ENCODE results near the gene RNASET2. TPM values are rescaled to one million over a fixed set of nuclear protein-coding genes. Genes with fewer than 3 reads are reported as not detected.

RNASET2 gene
- total RNA-seq = 178 TPM

DNA sequence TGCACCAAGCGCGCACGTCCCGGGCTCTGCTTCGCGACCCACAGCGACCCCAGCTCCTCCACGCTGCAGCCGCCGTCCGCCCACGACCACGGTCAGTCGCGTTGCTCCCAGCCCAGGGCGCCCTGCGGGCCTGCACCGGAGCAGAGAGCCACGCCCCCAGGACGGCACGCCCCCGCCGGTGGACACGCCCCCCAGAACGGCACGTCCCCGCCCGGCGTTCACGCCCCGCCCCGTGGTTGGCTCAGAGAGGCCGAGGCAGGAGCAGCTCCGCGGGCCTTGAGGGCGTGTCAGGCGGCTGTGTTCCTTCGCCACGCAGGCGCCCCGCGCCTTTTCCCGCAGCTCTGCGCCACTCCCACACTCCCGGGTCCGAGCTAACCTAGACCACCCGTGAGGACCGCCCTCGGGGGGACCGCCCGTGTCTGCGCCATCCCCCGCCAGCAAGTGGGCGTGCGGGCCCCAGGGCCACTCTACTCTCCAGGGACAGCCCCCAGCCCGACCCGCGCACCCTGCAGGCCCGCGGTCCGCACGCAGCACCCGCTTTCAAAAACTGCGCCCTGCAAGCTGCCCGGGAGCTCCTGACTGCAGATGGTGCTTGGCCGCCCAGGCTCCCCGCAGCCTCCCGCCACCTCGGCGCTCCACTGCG lies at the start of gene RNASET2:
Gene RNASET2, minus strand, starts transcription at position 107 of the 643 bp plus-strand sequence. CDS start 368 bp downstream, outside the sequence.
- Histone ChIP-seq H3K9me3 (ENCODE audit: low read depth, low read length) (no peaks in the 10 kb centered on the region), H3K4me1 (ENCODE audit: insufficient read depth, low read length) (peaks cover 77% of the 10 kb centered on the region), H3K4me3 (ENCODE audit: low read length) (peak within 1 kb of the TSS; percentile 95), H3K27me3 (ENCODE audit: insufficient read depth, low read length) (no peaks in the 10 kb centered on the region)

GRCh38 chr6:167005350-167006159 lies 49.2 kb upstream of the RNASET2 start:
- Histone ChIP-seq H3K4me1 (ENCODE audit: insufficient read depth, low read length) (peaks cover 11% of the 10 kb centered on the region), H3K27me3 (ENCODE audit: insufficient read depth, low read length) (no peaks in the 10 kb centered on the region), H3K4me3 (ENCODE audit: low read length) (no peak overlapping the region), H3K9me3 (ENCODE audit: low read depth, low read length) (no peaks in the 10 kb centered on the region)

DNA sequence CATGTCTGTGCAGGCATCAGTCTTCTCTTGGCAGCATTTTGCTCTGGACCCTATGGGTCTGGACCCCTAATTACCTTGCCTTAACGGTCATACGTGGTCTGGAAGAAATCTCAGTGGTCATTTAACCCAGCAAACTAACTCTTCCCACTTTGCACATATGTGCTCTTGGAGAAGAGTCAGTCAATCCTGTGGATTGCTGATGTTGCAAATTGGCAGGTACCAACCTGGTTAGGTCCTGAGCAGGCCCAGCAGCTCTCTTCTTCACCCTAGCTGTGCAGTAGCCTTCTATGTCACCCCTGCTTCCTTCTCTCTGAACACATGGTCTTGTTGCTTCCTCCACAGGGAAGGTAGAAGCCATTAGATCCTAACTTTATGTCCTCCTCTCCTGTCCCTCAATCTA lies 44.4 kb upstream of the RNASET2 start:
- H3K4me3 ChIP-seq (ENCODE audit: low read length) = no peak overlapping the region

GRCh38 chr6:166999884-167000253 lies 43.5 kb upstream of the RNASET2 start:
- H3K4me3 ChIP-seq (ENCODE audit: low read length) = peak overlapping the region; percentile 84
- H3K4me1 ChIP-seq (ENCODE audit: insufficient read depth, low read length) = peaks cover 32% of the 10 kb centered on the region
- no peaks in the 10 kb centered on the region for H3K9me3 ChIP-seq (ENCODE audit: low read depth, low read length)
- no peaks in the 10 kb centered on the region for H3K27me3 ChIP-seq (ENCODE audit: insufficient read depth, low read length)

More for the DNA sequence above, 44.4 kb upstream of the RNASET2 start:
- Histone ChIP-seq H3K4me1 (ENCODE audit: insufficient read depth, low read length) (peaks cover 32% of the 10 kb centered on the region), H3K9me3 (ENCODE audit: low read depth, low read length) (no peaks in the 10 kb centered on the region), H3K27me3 (ENCODE audit: insufficient read depth, low read length) (no peaks in the 10 kb centered on the region)

DNA sequence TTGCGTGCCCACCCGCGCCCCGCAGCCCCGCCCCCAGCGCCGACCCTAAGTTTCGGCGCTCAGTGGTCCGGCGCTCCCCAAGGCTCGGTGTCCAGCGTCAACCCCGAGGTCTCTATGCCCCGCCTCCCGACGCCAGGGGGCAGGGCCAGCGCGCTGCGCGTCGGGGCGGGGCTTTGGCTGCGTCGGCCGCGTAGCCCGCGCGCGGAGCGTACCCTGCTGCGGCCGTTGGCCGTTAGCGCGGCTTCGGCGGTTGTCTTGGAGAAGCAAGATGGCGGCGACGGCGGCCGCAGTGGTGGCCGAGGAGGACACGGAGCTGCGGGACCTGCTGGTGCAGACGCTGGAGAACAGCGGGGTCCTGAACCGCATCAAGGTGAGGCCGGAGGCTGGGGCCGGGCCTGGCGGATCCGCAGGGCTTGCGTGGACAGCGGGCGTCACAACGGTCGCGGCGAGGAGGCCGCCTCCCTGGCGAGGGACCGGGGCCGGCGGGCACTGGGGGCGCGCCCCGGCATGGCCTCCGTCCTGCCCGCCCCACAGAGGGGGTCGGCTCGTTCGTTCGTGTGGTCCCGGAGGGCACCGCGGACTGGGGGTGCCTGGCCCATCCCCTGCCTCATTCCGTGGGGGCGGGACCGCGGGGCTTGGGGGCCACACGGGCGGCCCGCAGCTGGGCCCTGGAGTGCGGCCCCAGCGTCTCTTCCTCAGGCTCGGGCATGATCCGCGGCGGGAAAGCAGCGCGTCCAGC lies 43.0 kb upstream of the RNASET2 start, which contains the start of gene CEP43:
Gene CEP43, plus strand, starts transcription at position 253 of the 739 bp plus-strand sequence. Its CDS starts 16 bp downstream, at position 269.
- Histone ChIP-seq H3K4me1 (ENCODE audit: insufficient read depth, low read length) (peaks cover 32% of the 10 kb centered on the region), H3K9me3 (ENCODE audit: low read depth, low read length) (no peaks in the 10 kb centered on the region), H3K4me3 (ENCODE audit: low read length) (peak within 1 kb of the TSS; percentile 84), H3K27me3 (ENCODE audit: insufficient read depth, low read length) (no peaks in the 10 kb centered on the region)

DNA sequence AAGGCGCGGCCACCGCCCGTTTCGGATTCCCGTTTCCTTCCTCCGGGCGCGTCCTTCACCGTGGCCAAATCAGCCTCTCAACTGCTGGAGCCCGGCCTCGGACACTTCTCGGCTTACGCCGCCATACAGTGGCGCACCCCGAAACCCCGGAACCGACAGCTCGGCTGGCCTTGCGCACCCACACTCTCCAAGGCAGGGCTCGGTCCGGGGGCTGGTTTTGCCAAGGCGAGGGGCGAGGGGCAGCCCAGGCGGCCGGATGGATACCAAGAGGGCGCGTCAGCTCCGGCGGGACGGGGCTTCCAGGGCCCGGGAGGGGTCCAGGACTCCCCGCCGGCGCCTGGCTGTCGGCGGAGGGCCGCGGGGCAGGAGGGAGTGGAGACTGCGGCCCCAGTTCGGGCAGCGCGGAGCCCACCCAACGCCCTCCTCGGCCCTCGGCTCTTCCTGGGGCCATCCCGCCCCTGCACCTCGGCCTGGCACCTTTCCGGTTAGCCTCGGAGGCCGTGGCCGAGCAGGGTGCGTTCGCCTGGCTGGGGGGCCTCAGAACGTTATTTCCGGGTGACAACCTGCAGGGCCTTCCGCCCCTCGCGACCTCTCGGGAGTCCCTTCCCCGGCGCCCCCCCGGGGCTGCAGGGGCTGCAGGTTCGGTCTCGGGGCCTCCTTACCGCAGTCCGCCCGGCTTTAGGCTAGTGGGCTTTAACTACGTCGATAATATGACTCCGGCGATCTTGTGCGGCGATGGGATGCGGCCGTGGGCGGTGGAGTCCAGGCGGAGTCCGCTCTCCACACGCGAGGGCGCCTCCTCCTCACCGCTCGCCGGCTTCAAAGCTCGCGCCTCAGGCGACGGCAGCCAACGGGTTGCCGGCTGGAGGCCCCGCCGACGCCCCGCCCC lies 42.1 kb upstream of the RNASET2 start:
- H3K9me3 ChIP-seq (ENCODE audit: low read depth, low read length) = no peaks in the 10 kb centered on the region
- peaks cover 32% of the 10 kb centered on the region for H3K4me1 ChIP-seq (ENCODE audit: insufficient read depth, low read length)
- no peaks in the 10 kb centered on the region for H3K27me3 ChIP-seq (ENCODE audit: insufficient read depth, low read length)
- peak overlapping the region; percentile 84 for H3K4me3 ChIP-seq (ENCODE audit: low read length)

GRCh38 chr6:166997768-166998255 lies 41.5 kb upstream of the RNASET2 start:
- no peaks in the 10 kb centered on the region for H3K9me3 ChIP-seq (ENCODE audit: low read depth, low read length)
- no peaks in the 10 kb centered on the region for H3K27me3 ChIP-seq (ENCODE audit: insufficient read depth, low read length)
- peak overlapping the region; percentile 84 for H3K4me3 ChIP-seq (ENCODE audit: low read length)
- H3K4me1 ChIP-seq (ENCODE audit: insufficient read depth, low read length) = peaks cover 32% of the 10 kb centered on the region

DNA sequence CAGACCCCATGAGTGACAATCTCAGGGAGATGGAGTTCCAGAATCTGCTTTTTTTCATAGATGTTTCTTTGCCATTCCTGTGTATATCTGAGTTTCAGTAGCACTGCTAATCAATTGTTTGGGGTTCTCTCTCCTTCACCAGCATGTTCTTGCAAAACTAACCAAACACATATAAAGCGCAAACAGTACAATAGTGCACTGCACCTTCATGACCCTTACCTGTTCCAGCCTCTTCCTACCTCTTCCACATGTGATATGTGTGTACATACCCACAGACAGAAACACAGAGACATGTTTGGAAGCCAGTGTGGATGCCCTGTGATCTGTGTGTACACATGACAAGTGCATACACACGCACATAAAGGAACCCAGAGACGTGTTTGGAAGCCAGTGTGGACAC lies 41.0 kb upstream of the RNASET2 start:
- Histone ChIP-seq H3K4me1 (ENCODE audit: insufficient read depth, low read length) (peaks cover 32% of the 10 kb centered on the region), H3K27me3 (ENCODE audit: insufficient read depth, low read length) (no peaks in the 10 kb centered on the region), H3K4me3 (ENCODE audit: low read length) (peak overlapping the region; percentile 84), H3K9me3 (ENCODE audit: low read depth, low read length) (no peaks in the 10 kb centered on the region)

DNA sequence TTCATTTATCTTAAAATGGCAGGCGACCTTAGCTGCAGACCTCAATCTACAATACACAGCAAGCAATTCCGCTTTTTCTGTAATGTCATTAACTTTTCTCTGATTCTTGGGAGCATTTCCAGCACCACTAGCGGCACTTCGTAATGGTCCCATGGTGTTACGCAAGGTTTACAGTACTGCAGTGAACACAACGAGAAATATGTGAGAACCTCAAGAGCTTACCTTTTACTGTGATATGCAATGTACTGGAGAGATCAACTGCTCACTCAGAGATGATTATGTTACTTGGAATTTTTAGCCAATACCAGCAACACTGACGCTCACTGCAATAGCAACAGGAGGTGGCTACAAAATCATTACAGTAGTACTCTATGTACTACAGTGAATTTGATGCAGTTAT lies 40.1 kb upstream of the RNASET2 start:
- Histone ChIP-seq H3K4me1 (ENCODE audit: insufficient read depth, low read length) (peaks cover 30% of the 10 kb centered on the region), H3K9me3 (ENCODE audit: low read depth, low read length) (no peaks in the 10 kb centered on the region), H3K4me3 (ENCODE audit: low read length) (no peak overlapping the region), H3K27me3 (ENCODE audit: insufficient read depth, low read length) (no peaks in the 10 kb centered on the region)

DNA sequence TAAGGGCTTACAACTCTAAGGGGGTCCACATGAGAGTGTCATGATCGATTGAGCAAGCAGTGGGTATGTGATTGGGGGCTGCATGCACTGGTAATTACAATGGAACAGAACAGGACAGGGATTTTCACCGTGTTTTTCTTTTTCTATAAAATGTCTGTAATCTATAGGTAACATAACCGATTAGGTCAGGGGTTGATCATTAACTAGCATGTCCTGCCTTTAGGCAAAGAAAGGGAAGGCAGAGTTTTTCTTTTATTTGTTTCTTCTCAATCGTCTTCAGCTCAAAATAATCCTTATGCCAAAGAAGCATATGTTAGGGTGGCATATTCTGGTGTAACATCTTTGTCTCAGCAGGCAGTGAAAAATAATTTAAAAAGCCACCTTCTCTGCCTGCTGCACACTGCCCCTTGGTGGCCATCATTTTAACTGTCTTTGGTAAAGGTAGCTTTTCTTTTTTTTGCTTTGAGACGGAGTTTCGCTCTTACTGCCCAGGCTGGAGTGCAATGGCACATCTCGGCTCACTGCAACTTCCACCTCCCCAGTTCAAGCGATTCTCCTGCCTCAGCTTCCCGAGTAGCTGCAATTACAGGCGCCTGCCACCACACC lies 33.2 kb upstream of the RNASET2 start:
- Histone ChIP-seq H3K4me1 (ENCODE audit: insufficient read depth, low read length) (peaks cover 3% of the 10 kb centered on the region), H3K4me3 (ENCODE audit: low read length) (no peak overlapping the region), H3K9me3 (ENCODE audit: low read depth, low read length) (no peaks in the 10 kb centered on the region), H3K27me3 (ENCODE audit: insufficient read depth, low read length) (no peaks in the 10 kb centered on the region)

- Histone ChIP-seq H3K27me3 (ENCODE audit: insufficient read depth, low read length) (no peaks in the 10 kb centered on the region), H3K4me3 (ENCODE audit: low read length) (no peak overlapping the region), H3K9me3 (ENCODE audit: low read depth, low read length) (no peaks in the 10 kb centered on the region), H3K4me1 (ENCODE audit: insufficient read depth, low read length) (peaks cover 3% of the 10 kb centered on the region)
Observed at GRCh38 chr6:166988674-166989201, 32.4 kb upstream of the RNASET2 start.

GRCh38 chr6:166987930-166988329 lies 31.6 kb upstream of the RNASET2 start:
- Histone ChIP-seq H3K4me3 (ENCODE audit: low read length) (no peak overlapping the region), H3K4me1 (ENCODE audit: insufficient read depth, low read length) (peaks cover 3% of the 10 kb centered on the region), H3K27me3 (ENCODE audit: insufficient read depth, low read length) (no peaks in the 10 kb centered on the region), H3K9me3 (ENCODE audit: low read depth, low read length) (no peaks in the 10 kb centered on the region)

- no peaks in the 10 kb centered on the region for H3K9me3 ChIP-seq (ENCODE audit: low read depth, low read length)
- peaks cover 3% of the 10 kb centered on the region for H3K4me1 ChIP-seq (ENCODE audit: insufficient read depth, low read length)
- H3K4me3 ChIP-seq (ENCODE audit: low read length) = no peak overlapping the region
- H3K27me3 ChIP-seq (ENCODE audit: insufficient read depth, low read length) = no peaks in the 10 kb centered on the region
Observed at GRCh38 chr6:166987448-166987847, 31.1 kb upstream of the RNASET2 start.

DNA sequence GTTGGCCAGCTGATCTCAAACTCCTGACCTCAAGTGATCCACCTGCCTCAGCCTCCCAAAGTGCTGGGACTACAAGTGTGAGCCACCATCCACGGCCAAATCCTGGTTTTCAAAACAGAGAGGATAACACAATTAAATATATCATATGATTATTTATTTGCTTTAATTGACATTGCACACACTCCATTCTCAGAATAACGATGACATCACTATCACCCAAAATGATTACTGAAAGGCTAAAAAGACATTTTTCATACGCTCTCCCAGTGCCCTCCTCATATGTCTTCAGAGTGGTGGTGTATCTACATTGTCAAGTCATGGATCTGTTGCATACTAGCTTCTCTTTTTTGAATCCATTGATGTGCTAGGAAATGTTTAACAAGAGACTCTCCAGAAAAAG lies 24.4 kb upstream of the RNASET2 start:
- Histone ChIP-seq H3K4me3 (ENCODE audit: low read length) (no peak overlapping the region), H3K4me1 (ENCODE audit: insufficient read depth, low read length) (no peaks in the 10 kb centered on the region), H3K27me3 (ENCODE audit: insufficient read depth, low read length) (no peaks in the 10 kb centered on the region), H3K9me3 (ENCODE audit: low read depth, low read length) (no peaks in the 10 kb centered on the region)
